ENCODE data around the gene PTPN6.

DNA sequence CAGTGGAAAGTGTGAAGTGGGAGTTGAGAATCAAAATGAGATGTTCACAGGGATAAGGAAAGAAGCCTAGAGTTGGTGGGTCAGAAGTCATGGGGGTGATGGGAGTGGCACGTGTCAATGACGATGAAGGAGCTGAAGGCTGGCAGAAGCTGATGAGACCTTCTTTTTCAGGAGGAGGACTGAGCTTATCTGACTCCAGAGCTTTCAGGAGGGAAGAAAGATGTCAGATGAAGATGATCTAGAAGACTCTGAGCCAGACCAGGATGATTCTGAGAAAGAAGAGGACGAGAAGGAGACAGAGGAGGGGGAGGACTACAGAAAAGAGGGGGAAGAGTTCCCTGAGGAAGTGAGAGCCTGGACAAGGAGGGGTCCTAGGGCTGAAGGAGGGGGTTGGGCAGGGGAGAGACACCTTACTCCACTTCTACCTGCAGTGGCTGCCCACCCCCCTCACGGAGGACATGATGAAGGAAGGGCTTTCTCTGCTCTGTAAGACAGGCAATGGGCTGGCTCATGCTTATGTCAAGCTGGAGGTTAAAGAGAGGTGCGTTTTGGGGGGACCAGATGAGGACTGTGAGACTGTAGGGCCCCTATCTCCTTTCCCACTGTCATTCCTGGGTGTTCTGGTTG is 45.6 kb upstream of the PTPN6 start:
- TF ChIP-seq, protein P1, sequence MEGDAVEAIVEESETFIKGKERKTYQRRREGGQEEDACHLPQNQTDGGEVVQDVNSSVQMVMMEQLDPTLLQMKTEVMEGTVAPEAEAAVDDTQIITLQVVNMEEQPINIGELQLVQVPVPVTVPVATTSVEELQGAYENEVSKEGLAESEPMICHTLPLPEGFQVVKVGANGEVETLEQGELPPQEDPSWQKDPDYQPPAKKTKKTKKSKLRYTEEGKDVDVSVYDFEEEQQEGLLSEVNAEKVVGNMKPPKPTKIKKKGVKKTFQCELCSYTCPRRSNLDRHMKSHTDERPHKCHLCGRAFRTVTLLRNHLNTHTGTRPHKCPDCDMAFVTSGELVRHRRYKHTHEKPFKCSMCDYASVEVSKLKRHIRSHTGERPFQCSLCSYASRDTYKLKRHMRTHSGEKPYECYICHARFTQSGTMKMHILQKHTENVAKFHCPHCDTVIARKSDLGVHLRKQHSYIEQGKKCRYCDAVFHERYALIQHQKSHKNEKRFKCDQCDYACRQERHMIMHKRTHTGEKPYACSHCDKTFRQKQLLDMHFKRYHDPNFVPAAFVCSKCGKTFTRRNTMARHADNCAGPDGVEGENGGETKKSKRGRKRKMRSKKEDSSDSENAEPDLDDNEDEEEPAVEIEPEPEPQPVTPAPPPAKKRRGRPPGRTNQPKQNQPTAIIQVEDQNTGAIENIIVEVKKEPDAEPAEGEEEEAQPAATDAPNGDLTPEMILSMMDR (IDR thresholded peaks at IDR 0.05), result no peak
- TF ChIP-seq POLR2A (IDR thresholded peaks at IDR 0.05), result no peak
- no peak for TF ChIP-seq POLR2AphosphoS5 (IDR thresholded peaks at IDR 0.05)
- no peak for TF ChIP-seq EP300 (IDR thresholded peaks at IDR 0.05)

Measured in suprapubic skin (tissue), 4 donors.